Dedifferentiated amniotic fluid mesenchymal stem cell (primary cell): ENCODE results near the gene MYCN.
"Not testable (repeated sequence)": the region's sequence is repeated elsewhere in the genome, so short reads cannot be mapped to it uniquely, and the experiment has no call there.

Experiments
- DNase-seq: peaks from one replicate; pipeline ENCODE4 v3.0.0-alpha.2; 2016; ENCODE audit errors: extremely low spot score

Gene MYCN

DNA sequence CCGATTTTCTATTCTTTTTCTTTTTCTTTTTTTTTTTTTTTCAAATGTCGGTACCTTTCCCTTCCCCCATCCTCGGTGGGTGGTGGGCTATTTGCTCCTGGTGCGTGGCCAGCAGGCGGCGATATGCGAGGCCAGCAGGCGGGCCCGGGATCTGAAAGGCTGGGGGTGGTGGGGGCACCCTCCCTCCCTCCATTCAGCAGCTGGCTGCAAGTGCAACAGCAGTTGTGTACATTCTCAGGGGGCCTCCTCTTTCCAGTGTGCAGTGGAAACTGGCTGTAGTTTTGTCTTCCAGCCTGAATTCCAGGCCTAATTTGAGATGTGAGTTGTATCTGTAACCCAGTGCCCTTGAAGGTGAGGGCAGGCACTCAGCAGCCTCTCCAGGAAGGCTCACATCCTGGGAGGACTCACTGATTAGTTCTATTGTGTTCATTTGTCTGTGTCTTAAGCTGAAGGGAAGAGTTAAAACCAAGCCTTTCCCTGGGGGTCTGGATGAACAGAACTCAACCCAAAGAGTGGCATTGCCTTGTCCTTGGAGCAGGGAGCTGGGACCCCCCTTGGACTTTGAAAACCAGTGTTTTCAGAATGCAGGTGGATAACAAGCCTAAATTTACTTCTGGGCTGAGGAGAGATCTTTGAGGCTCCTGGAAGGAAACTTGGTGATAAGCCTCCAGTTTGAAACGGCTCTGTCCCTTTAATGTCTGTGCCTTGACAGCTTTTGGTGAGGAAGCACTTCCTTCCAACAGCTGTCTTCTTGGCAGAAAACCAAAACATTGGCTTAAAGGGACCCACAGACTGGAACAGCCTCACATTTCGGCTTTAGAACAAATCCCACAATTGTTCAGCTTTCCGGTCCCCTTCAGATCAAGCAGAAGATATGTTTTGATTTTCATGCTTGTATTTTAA is 3.3 kb downstream of the MYCN start:
- DNase-seq, result no peak

DNA sequence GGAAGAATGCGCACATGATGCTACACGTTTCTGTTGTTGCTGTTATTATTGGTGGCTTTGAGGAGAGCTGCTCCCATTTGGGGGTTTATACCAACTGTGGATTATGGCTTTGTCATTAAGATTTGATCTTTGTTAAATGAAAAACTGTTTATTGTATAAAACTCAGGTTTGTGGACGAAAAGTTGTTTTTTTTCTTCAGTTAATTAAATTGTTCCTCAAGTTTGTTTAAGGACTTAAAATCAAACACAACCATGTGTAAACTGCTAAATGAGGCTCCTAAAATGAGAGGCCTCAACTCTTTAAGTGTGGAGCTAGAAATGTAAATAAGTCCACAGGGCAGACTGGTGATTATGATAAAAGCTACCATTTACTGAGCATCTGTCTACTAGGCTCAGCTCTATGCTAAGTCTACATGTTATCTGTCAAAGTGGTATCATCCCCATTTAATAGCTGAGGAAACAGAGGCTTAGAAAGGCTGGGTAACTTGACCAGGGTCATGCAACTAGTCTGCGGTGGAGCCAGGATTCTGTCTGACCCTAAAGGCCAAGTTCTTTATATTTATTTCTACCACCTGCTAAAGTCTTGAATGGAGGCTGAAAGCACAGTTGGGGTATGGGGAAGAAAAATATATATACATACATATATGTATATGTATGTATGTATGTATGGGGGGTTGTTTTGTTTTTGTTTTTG is 4.1 kb downstream of the MYCN start:
- no peak for DNase-seq

DNA sequence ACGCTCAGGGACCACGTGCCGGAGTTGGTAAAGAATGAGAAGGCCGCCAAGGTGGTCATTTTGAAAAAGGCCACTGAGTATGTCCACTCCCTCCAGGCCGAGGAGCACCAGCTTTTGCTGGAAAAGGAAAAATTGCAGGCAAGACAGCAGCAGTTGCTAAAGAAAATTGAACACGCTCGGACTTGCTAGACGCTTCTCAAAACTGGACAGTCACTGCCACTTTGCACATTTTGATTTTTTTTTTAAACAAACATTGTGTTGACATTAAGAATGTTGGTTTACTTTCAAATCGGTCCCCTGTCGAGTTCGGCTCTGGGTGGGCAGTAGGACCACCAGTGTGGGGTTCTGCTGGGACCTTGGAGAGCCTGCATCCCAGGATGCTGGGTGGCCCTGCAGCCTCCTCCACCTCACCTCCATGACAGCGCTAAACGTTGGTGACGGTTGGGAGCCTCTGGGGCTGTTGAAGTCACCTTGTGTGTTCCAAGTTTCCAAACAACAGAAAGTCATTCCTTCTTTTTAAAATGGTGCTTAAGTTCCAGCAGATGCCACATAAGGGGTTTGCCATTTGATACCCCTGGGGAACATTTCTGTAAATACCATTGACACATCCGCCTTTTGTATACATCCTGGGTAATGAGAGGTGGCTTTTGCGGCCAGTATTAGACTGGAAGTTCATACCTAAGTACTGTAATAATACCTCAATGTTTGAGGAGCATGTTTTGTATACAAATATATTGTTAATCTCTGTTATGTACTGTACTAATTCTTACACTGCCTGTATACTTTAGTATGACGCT is 5.8 kb downstream of the MYCN start:
- no peak for DNase-seq

DNA sequence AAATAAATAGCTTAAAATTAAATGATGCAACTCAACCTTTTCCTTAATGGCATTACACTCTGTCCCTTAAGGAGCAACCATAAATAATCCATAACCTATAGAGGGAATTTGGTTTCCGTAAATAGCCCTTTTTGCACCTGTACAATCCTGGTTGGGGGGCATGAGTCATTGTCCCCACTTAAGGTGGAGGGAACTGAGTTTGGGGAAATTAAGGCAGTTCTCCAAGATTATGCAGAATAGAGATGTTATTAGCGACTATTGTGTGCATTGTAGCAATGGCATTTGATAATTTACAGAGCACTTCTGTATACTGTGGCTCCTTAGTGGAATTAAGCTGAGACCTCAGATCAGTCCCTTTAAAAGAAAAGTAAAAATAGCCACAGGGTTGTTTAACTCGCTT is 6.6 kb downstream of the MYCN start:
- no peak for DNase-seq

DNA sequence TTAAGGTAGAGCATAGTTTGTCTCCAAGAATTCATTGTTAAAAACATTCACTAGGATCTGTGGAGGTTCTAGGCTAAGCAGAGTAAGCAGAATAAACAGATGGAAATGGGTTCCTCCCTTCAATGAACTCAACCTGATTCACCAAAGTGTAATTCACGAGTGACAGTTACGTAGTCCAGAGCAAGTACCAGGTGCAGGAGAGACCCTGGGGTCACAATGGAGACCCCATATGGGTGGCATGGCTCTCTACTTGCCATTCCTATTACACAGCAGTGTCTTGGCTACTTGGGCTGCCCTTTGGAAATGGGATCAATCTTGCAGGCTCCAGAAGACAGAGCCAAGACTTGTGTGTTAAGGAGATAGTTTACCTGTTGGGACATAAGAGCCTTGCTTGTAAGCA is 7.1 kb downstream of the MYCN start:
- DNase-seq, result no peak

DNA sequence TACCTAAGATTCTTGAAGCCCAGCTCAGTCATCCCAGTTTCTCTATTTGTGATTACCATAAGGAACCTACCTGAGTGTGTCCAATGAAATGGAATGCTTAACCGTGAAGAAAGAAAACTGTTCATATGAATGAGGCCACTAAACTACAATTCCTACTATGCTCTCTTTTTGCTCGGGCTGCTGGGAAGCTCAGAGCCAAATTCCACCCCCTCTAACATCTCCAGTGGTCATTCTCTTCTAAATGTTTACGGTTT is 8.3 kb downstream of the MYCN start:
- no peak for DNase-seq

DNA sequence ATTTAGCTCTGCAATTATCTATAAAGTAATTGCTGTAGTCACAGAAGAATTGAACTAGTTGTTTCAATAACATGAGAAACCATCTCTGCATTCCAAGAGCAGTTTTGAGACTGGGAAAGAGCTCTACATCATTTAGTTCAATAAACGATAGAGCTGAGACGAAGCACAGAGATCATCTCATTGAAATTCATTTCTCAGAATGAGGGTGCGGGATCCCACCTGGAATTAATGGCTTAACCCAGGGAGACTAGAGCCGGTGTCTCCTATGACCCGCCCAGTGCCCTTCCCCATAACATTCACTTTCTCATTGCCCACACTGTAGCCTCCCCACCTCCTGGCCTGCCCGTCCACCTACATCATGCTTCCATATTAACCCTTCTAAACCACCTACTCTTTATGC is 8.8 kb downstream of the MYCN start:
- DNase-seq, result no peak

DNA sequence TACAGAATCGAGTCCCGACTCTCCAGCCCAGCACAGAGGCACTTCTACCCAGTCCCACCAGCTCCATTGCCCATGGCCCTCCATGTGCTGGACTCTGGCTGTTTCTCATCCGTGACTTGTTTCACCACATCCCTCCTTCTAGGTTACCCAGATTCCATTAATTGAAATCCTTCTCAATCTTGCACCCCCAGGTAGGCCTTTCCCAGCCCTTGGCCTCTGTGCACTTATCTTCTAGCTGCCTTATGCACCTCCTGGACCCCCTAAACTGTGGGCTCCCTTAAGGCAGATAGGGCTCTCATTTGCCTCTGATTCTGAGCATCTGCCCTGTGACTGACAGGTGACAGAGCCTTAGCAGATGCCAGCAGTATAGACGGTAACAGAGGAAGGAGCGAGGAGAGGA is 9.2 kb downstream of the MYCN start:
- DNase-seq, result no peak

DNA sequence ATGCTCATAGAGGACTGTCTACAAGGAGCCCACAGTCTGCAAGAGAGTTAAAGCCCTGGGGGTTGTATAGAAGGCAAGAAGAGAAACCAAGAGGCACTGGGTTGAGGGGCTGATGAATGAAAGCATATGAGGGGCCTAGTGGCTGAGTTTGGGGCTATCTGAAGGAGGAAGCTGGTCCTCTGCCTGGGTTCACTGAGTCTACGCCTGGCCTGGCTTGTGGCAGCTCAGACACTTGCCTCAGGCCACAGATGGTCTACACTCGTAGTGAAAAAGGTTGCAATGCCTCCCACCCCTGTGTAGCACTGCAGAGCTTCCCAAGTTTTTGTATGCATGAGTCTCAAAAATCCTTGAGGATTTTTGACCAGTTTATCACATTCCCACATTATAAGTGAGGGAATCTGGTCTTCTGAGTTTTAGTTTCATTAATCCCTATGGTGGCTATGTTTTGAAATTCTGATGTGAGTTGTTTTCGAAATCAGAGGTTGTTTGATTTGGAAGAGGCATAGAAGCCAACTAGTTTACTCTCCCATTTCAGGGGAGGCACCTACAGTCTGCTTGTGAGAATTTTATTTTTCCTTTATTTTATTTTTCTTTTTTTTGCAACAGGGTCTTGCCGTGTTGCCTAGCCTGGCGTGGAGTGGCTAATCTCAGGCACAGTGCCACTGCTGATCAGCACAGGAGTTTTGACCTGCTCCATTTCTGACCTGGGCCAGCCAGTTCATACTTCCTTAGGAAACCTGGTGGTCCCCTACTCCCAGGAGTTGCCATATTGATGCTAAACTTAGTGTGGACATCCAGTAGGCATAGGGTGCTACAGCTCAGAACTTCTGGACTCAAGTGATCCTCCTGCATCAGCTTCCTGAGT is 10.0 kb downstream of the MYCN start:
- DNase-seq, result no peak

DNA sequence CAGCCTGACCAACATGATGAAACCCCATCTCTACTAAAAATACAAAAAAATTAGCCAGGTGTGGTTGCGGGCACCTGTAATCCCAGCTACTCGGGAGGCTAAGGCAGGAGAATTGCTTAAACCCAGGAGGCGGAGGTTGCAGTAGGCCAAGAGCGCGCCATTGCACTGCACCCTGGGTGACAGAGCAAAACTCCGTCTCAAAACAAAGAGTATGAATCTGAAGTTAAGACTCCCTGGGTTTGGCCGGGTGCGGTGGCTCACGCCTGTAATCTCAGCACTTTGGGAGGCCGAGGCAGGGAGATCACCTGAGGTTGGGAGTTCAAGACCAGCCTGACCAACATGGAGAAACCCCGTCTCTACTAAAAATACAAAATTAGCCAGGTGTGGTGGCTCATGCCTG is 11.6 kb downstream of the MYCN start:
- DNase-seq, result not testable (repeated sequence)

DNA sequence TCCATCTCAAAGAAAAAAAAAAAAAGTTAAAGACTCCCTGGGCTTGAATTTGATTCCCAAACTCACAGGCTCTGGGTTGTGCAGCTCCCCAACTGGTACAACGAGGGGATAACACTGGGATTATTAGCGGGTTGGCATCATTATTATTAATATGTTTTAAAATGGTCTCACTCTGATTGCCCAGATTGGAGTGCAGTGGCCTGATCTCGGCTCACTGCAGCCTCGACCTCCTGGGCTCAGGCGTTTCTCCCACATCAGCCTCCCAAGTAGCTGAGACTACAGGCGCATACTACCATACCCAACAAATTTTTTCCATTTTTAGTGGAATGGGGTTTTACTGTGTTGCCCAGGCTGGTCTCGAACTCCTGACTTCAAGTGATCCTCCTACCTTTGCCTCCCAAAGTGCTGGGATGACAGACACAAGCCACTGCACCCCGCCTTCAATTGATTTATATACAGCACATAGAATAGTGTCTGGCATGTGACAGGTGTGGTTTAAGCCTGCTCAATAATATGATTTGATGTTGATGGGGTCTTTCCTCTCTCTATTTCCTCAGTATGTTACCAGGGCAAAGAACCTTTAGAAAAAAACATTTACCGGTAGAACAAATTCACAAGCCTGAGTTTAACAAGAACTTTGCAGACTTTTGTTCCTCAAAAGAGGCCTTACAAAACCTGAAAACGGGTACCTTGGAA is 12.2 kb downstream of the MYCN start:
- no peak for DNase-seq

DNA sequence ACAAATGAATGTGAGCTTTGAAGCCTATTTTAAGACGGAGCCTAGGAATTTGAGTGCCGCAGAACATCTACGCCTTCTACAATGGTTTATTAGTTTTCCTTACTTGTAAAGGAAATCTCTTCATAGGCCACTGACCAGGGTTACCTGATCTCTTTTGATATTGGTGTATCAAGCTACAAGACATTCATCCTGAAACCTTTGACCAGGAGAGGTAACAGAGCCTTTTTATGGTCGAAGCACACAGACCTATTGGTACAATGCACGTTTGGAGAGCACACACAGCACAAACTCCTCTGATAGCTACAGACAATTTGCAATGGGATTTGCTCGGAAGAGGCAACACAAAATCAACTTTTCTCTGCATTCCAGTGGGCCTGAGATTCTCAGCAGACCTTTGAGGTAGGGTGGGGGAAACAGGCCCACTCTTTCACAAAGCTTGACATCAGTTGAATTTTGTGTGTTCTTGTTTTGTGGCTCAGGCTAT is 12.8 kb downstream of the MYCN start:
- no peak for DNase-seq

DNA sequence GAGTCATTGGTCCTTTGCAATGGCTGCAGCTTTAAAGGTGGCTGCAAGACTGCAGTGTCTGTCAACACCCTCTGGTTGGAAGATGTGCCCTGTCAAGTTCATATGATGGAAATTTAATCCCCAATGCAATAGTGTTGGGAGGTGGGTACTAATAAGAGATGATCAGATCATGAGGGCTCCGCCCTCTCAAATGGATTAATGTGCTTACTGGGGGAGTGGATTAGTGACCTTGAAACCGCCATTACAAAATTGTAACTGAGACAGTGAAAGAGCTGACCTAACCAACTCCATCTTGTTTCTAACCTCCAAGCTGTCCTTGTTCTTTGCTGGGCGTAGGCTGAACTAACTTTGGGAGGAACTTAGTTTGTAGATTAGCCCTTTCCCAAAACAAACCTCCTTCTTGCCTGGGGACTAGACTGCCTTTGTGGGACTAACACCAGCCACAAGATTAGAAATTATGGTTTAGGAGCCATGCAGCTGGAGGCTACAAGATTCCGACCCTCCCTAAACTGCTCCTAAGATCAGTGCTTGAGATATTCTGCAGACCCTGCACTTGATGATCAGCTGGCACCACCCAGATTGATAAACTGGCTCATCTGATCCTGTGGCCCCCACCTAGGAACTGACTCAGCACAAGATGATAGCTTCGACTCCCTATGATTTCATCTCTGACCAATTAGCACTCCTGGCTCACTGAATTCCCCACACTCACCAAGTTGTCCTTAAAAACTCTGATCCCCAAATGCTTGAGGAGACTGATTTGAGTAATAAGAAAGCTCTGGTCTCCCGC is 13.7 kb downstream of the MYCN start:
- no peak for DNase-seq

DNA sequence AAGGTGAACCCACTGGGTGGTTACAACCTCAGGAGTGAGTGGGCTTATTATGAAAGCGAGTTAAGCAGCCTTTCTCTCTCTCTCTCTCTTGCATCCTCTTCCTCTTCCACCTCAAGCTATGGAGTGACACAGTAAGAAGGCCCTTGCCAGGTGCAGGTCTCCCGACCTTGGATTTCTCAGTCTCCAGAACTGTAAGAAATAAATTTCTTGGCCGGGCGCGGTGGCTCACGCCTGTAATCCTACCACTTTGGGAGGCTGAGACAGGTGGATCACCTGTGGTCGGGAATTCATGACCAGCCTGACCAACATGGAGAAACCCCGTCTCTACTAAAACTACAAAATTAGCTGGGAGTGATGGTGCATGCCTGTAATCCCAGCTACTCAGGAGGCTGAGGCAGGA is 14.4 kb downstream of the MYCN start:
- DNase-seq, result no peak

DNA sequence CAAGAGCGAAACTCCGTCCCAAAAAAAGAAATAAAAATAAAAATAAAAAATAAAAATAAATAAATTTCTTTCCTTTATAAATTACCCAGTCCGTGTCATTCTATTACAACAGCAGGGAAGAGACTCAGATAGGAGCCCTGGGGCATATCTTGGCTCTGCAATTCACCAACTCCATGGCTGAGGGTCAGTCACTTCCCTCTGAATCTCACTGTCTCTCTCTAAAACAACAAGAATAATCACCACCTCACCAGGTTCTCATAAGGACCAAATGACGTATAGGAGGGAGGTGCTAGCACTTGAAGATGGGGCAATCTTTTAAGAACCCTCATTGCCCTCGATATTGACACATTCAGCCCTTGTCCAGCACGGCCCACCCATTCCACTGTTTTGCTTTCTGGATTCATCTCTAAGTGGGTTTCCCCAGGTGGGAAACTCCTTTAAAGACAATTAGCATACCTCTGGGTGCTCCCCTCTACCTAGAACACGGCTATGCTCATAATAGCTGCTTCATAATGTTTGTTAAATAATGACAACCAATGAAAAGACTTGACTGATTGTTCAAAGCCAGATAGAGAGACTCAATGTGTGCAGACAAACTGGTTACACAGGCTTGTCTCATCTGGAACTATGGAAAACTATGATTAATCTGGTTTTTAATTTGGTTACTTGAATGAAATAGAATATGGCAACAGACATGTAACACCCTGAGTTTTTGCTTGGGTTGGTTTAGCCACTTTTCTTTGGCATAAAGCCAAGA is 15.1 kb downstream of the MYCN start:
- DNase-seq, result no peak

DNA sequence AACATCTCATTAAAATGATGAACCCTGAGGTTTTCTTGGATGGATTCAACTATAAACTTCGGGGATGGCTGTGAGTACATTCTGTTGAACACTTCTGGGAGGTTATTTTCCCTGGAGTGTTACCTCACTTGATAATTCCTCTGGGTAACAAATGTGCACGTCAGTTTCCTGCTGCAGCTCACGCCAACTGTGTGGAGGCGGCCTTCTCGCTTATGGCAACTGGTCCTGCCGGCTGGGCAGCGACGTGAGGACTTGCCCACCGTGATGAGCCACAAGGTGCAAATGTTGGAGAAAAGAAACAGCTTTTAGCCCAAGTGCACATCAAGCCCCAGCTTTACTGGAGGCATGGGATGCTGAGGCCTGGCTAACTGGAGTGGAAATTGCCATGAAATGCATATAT is 15.9 kb downstream of the MYCN start:
- no peak for DNase-seq

DNA sequence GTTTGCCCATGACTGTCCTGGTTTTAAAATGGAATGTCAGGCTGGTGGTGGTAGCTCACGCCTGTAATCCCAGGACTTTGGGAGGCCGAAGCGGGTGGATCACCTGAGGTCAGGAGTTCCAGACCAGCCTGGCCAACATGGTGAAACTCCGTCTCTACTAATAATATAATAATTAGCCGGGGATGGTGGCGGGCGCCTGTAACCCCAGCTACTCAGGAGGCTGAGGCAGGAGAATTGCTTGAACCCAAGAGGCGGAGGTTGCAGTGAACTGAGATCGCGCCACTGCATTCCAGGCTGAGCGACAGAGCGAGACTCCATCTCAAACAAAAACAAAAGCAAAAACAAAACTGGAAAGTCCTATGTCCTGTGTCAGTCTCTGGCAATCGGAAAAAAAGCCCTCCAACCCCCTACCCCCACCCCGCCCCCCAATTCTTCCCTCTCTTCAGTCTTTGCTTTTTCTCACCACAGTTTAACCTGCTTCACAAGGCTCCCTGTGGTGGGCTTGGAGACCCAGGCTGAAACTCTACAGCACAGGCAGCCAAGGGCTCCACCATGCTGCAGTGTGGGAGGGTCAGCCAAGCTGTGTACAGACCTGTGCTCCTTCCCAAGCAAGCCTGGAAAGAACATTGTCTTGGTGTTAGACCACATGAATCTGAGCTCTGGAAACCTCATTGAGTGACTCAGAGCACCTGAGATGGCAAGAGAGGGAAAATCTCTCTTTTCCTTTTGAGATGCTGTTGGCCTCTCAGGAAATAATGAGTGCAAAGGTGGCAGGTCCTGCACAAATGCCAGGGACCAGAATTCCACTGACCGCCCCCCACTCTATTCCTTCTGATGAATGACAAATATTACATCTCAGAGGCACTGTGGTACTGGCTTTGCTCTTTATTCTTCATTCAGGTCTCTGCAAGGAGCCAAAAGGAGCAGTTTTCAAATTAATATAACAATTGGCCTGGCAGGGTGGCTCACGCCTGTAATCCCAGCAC is 16.7 kb downstream of the MYCN start:
- no peak for DNase-seq
